GM18505 (cell line): Measurements from ENCODE around the gene TTC12.

ENCODE experiments used
- ATAC-seq: cut with Tn5 transposase; IDR thresholded peaks from one replicate; pipeline ENCODE4 v1.9.1; 2021; ENCODE audit not compliant: unreplicated experiment
- POLR2A ChIP-seq: IDR thresholded peaks from 4 replicates; pipeline ENCODE4 v1.6.1; 2011; ENCODE audit warnings: borderline replicate concordance; ENCODE audit not compliant: insufficient read depth, insufficient read length; ENCODE audit errors: extremely low read depth

Gene TTC12

GRCh38 chr11:113351068-113351450 lies 36.7 kb downstream of the TTC12 start:
- ATAC-seq = no peak
- TF ChIP-seq POLR2A = no peak

GRCh38 chr11:113351480-113351879 lies 37.1 kb downstream of the TTC12 start:
- no peak for TF ChIP-seq POLR2A

GRCh38 chr11:113356203-113356602 lies 41.8 kb downstream of the TTC12 start:
- TF ChIP-seq POLR2A = no peak
- no peak for ATAC-seq

More at GRCh38 chr11:113351480-113351879, 37.1 kb downstream of the TTC12 start:
- no peak for ATAC-seq

- no peak for ATAC-seq
- TF ChIP-seq POLR2A = no peak
Observed at GRCh38 chr11:113363406-113363805, 49.0 kb downstream of the TTC12 start.

GRCh38 chr11:113363996-113364641 lies 49.7 kb downstream of the TTC12 start:
- TF ChIP-seq POLR2A = no peak
- no peak for ATAC-seq

- ATAC-seq = no peak
- no peak for TF ChIP-seq POLR2A
Observed at GRCh38 chr11:113365895-113366294, 51.5 kb downstream of the TTC12 start.

GRCh38 chr11:113369411-113369810 lies 55.0 kb downstream of the TTC12 start:
- no peak for TF ChIP-seq POLR2A
- ATAC-seq = no peak

- no peak for TF ChIP-seq POLR2A
- ATAC-seq = no peak
Observed at GRCh38 chr11:113370634-113371033, 56.3 kb downstream of the TTC12 start.

- ATAC-seq = no peak
- TF ChIP-seq POLR2A = no peak
Observed at GRCh38 chr11:113372309-113372708, 57.9 kb downstream of the TTC12 start.

GRCh38 chr11:113373306-113373705 lies 58.9 kb downstream of the TTC12 start:
- TF ChIP-seq POLR2A = no peak
- ATAC-seq = no peak

- no peak for ATAC-seq
Observed at GRCh38 chr11:113373981-113374560, 59.7 kb downstream of the TTC12 start.

GRCh38 chr11:113375402-113375801 lies 61.0 kb downstream of the TTC12 start:
- no peak for TF ChIP-seq POLR2A
- ATAC-seq = no peak

More at GRCh38 chr11:113373981-113374560, 59.7 kb downstream of the TTC12 start:
- TF ChIP-seq POLR2A = no peak

- no peak for TF ChIP-seq POLR2A
- no peak for ATAC-seq
Observed at GRCh38 chr11:113376156-113376555, 61.8 kb downstream of the TTC12 start.

- ATAC-seq = no peak
- no peak for TF ChIP-seq POLR2A
Observed at GRCh38 chr11:113377681-113378412, 63.5 kb downstream of the TTC12 start.

GRCh38 chr11:113378692-113379091 lies 64.3 kb downstream of the TTC12 start:
- no peak for ATAC-seq

GRCh38 chr11:113382121-113382520 lies 67.7 kb downstream of the TTC12 start:
- TF ChIP-seq POLR2A = no peak
- no peak for ATAC-seq

More at GRCh38 chr11:113378692-113379091, 64.3 kb downstream of the TTC12 start:
- no peak for TF ChIP-seq POLR2A
